ENCODE measurements around the gene PDE5A.
"Not testable (repeated sequence)": the region's sequence is repeated elsewhere in the genome, so short reads cannot be mapped to it uniquely, and the experiment has no call there.

GRCh38 chr4:119462733-119463132, 165.9 kb downstream of the PDE5A start:
- not testable (repeated sequence) for TF ChIP-seq MAFK (IDR thresholded peaks at IDR 0.05; ENCODE audit: partially characterized antibody); NFE2L2 (conservative IDR thresholded peaks at IDR 0.05; ENCODE audit: low read length); PHF8 (IDR thresholded peaks at IDR 0.05; ENCODE audit: borderline replicate concordance, low read depth); REST (IDR thresholded peaks at IDR 0.05); CHD2 (IDR thresholded peaks at IDR 0.05; ENCODE audit: low read length, partially characterized antibody); CTCF (IDR thresholded peaks at IDR 0.05)

Data from A549 (cell line).